ENCODE data around the gene SLC6A17.

SLC6A17 gene

GRCh38 chr1:110224240-110224995 is 74.1 kb downstream of the SLC6A17 start:
- DNase-seq (ENCODE audit: extremely low spot score) = no peak
- ChIA-PET POLR2A (no interaction called here), CTCF (interaction anchor here (0.7 to 4.6 kb wide), 7 partner anchors 9 to 271 kb away, joined by 3 to 26 read pairs (median 5); no protein-coding TSS in a partner anchor)
- no peak for TF ChIP-seq CTCF (IDR thresholded peaks at IDR 0.05; ENCODE audit: control extremely low read depth, extremely low read depth, low read depth, missing control alignments)

- no peak for TF ChIP-seq CTCF (IDR thresholded peaks at IDR 0.05; ENCODE audit: control extremely low read depth, extremely low read depth, low read depth, missing control alignments)
- CTCF ChIA-PET = interaction anchor here (0.7 to 4.6 kb wide), 7 partner anchors 10 to 270 kb away, joined by 3 to 26 read pairs (median 5); no protein-coding TSS in a partner anchor
- POLR2A ChIA-PET = no interaction called here
These were observed 74.9 kb downstream of the SLC6A17 start for GRCh38 chr1:110225212-110225611.

GRCh38 chr1:110225756-110226404 is 75.6 kb downstream of the SLC6A17 start:
- ChIA-PET POLR2A (no interaction called here), CTCF (interaction anchor here (1.1 to 4.6 kb wide), 4 partner anchors 18 to 87 kb away, joined by 4 to 26 read pairs (median 9); no protein-coding TSS in a partner anchor)
- no peak for TF ChIP-seq CTCF (IDR thresholded peaks at IDR 0.05; ENCODE audit: control extremely low read depth, extremely low read depth, low read depth, missing control alignments)
- no peak for DNase-seq (ENCODE audit: extremely low spot score)

More at GRCh38 chr1:110225212-110225611, 74.9 kb downstream of the SLC6A17 start:
- no peak for DNase-seq (ENCODE audit: extremely low spot score)

GRCh38 chr1:110227774-110228173 is 77.5 kb downstream of the SLC6A17 start:
- POLR2A ChIA-PET = no interaction called here
- DNase-seq (ENCODE audit: extremely low spot score) = no peak
- TF ChIP-seq CTCF (IDR thresholded peaks at IDR 0.05; ENCODE audit: control extremely low read depth, extremely low read depth, low read depth, missing control alignments) = no peak
- CTCF ChIA-PET = interaction anchor here (1.2 to 4.6 kb wide), 3 partner anchors 8 to 20 kb away, joined by 4 to 26 read pairs (median 5); no protein-coding TSS in a partner anchor

- CTCF ChIA-PET = interaction anchor here (1.2 to 1.6 kb wide), 4 partner anchors 9 to 31 kb away, joined by 3 to 5 read pairs (median 4); no protein-coding TSS in a partner anchor
- TF ChIP-seq CTCF (IDR thresholded peaks at IDR 0.05; ENCODE audit: control extremely low read depth, extremely low read depth, low read depth, missing control alignments) = no peak
- POLR2A ChIA-PET = no interaction called here
- no peak for DNase-seq (ENCODE audit: extremely low spot score)
These were observed 78.1 kb downstream of the SLC6A17 start for GRCh38 chr1:110228381-110228780.

- TF ChIP-seq CTCF (IDR thresholded peaks at IDR 0.05; ENCODE audit: control extremely low read depth, extremely low read depth, low read depth, missing control alignments) = no peak
- ChIA-PET CTCF (interaction anchor here (1.2 to 1.6 kb wide), 4 partner anchors 9 to 32 kb away, joined by 3 to 5 read pairs (median 4); no protein-coding TSS in a partner anchor), POLR2A (no interaction called here)
- DNase-seq (ENCODE audit: extremely low spot score) = no peak
These were observed 78.6 kb downstream of the SLC6A17 start for GRCh38 chr1:110228869-110229268.

All from GM10248 (cell line).